HepG2 (cell line): ENCODE measurements around the gene METAP1D. TPM values are rescaled to one million over a fixed set of nuclear protein-coding genes. Genes with fewer than 3 reads are reported as not detected.
A peak's percentile ranks its signal among the peaks of the same experiment; 100 is the strongest.

Source experiments
- FOXP1 ChIP-seq, 2 experiments: fragments of 450-650 bp in 1 of 2; IDR thresholded peaks; 2 replicates each; pipeline ENCODE4 v1.6.1; 2017 to 2018; ENCODE audit warnings: antibody characterized with exemption in 1 of 2
- GATA4 ChIP-seq: sonication (generic); IDR thresholded peaks from 2 replicates; pipeline ENCODE4 v1.6.1; 2016; ENCODE audit warnings: antibody characterized with exemption, low read depth, borderline replicate concordance
- PAX8 ChIP-seq: sonication (generic); formaldehyde crosslinking; IDR thresholded peaks from 2 replicates; pipeline ENCODE4 v1.8.0; 2022; ENCODE audit warnings: mild to moderate bottlenecking, missing genetic modification reagents, borderline replicate concordance
- ZBTB21 ChIP-seq: sonication (generic); formaldehyde crosslinking; IDR thresholded peaks from 2 replicates; pipeline ENCODE4 v1.4.0; 2020; ENCODE audit warnings: missing genetic modification reagents
- ZNF101 ChIP-seq: sonication (generic); formaldehyde crosslinking; IDR thresholded peaks from 2 replicates; pipeline ENCODE4 v1.4.0; 2020; ENCODE audit warnings: mild to moderate bottlenecking, low read depth, missing genetic modification reagents, borderline replicate concordance
- ZNF460 ChIP-seq: sonication (generic); formaldehyde crosslinking; IDR thresholded peaks from 2 replicates; pipeline ENCODE4 v1.5.1; 2020; ENCODE audit warnings: missing genetic modification reagents, mild to moderate bottlenecking, borderline replicate concordance
- ZNF609 ChIP-seq: sonication (generic); formaldehyde crosslinking; IDR thresholded peaks from 2 replicates; pipeline ENCODE4 v1.4.0; 2020; ENCODE audit warnings: mild to moderate bottlenecking, missing genetic modification reagents, borderline replicate concordance
- ZNF775 ChIP-seq: sonication (generic); formaldehyde crosslinking; IDR thresholded peaks from 2 replicates; pipeline ENCODE4 v1.4.0; 2020; ENCODE audit warnings: missing genetic modification reagents, mild to moderate bottlenecking, moderate library complexity, borderline replicate concordance
- ZNF781 ChIP-seq: sonication (generic); formaldehyde crosslinking; IDR thresholded peaks from 2 replicates; pipeline ENCODE4 v1.5.1; 2020; ENCODE audit warnings: borderline replicate concordance, mild to moderate bottlenecking, missing genetic modification reagents; ENCODE audit errors: not compliant biosample characterization
- ZSCAN31 ChIP-seq: sonication (generic); formaldehyde crosslinking; IDR thresholded peaks from 2 replicates; pipeline ENCODE4 v1.5.0; 2020; ENCODE audit warnings: low read depth, mild to moderate bottlenecking, missing genetic modification reagents
- polyA plus RNA-seq, 8 experiments: library from polyadenylated mRNA; depleted of rRNA in 3 of 8; stranded (reverse) in 7 of 8; unstranded in 1 of 8; fragments of >200 nt; fragmentation: Illumina TruSeq in 4 of 8; extraction: Trizol in 4 of 8; gene quantifications; 2 replicates each; pipeline versions ENCODE4 v1.2.1 to v1.2.3, GENCODE V29; 2011 to 2016; ENCODE audit warnings: low read depth in 4 of 8, missing spikeins in 1 of 8, mixed read lengths in 1 of 8; ENCODE audit not compliant: insufficient read depth in 1 of 8
- total RNA-seq, 5 experiments: library from RNA; depleted of rRNA; stranded (reverse); fragments of >200 nt; fragmentation: Illumina TruSeq; extraction: Trizol; gene quantifications; 2 replicates each; pipeline ENCODE4 v1.2.3, GENCODE V29; 2016; ENCODE audit warnings: low read depth in 1 of 5
- TF ChIP-seq, protein P1 (sequence below): sonication (generic); formaldehyde crosslinking; IDR thresholded peaks from 2 replicates; pipeline ENCODE4 v1.4.0; 2020; ENCODE audit warnings: missing genetic modification reagents
- TF ChIP-seq, protein P2 (sequence below): sonication (generic); formaldehyde crosslinking; conservative IDR thresholded peaks from 2 replicates; pipeline ENCODE4 v1.4.0; 2020; ENCODE audit warnings: missing genetic modification reagents
- TF ChIP-seq, protein P3 (sequence below): sonication (generic); formaldehyde crosslinking; IDR thresholded peaks from 2 replicates; pipeline ENCODE4 v1.4.0; 2020; ENCODE audit warnings: low read depth, mild to moderate bottlenecking, missing genetic modification reagents
- TF ChIP-seq, protein P4 (sequence below): sonication (generic); formaldehyde crosslinking; IDR thresholded peaks from 2 replicates; pipeline ENCODE4 v1.9.0; 2022; ENCODE audit warnings: low read depth, missing genetic modification reagents

METAP1D gene
- total and polyA plus RNA-seq, 2 of the 13 experiments (the other 11 are each of a cell fraction or from before 2014, with no cell fraction given) = 14.7 to 21.6 TPM

DNA sequence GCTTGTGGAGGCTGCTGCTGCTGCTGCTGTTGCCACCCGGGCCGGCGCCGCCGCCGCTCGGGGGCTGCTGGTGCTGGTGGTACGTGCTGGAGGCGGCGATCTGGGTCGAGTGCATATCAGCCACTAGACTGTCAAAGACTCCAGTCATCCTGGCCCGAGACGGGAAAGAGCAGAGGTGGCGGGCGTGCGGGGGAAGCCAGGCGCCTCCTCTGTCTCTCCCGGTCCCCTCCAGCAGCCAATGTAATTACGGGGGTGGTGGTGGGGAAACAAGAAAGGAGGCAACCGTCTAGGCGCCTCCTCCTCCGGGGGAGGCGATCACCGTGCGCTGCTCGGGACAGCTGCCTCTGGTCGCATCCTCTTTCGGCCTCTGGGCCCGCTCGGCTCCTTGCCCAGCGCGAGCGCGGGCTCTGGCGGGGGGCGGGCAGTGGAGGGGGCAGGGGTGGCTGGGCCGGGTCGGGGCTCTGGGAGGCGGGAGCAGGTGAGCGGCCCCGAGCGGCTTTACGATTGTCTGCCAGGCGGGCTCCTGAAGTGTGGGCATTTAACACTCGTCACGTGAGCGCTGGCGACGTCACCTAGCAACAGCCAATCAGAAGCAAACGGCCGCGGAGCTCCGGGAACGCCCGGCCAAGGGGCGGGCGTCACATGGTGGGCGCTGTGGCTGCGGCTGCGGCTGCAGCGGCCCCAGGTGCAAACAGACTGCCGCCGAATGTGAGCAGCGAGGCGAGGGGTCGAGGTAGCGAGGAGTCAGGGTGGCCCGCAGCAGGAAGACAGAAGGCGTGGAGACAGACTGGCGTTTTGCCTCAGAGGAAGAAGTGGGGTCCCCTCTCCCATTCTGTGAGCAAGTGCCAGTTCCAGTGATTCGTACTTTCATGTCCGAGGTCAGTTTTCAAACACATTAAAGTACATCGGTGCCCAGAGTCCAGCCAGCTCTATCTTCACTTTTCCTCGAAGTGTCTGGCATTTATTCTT, 102.9 kb downstream of the METAP1D start, which contains the start of gene DLX2 (continued):
- TF ChIP-seq ZBTB21 (CRISPR knock-in tag) (no peak), GATA4 (no peak), ZNF609 (CRISPR knock-in tag) (no peak), FOXP1 (IDR thresholded peaks at IDR 0.05) (no peak), FOXP1 (CRISPR knock-in tag; IDR thresholded peaks at IDR 0.05) (no peak), ZSCAN31 (CRISPR knock-in tag) (peak; percentile 85), ZNF101 (no peak), ZNF775 (CRISPR knock-in tag) (no peak), ZNF460 (CRISPR knock-in tag) (no peak), PAX8 (CRISPR knock-in tag) (no peak), ZNF781 (peak; percentile 78)
- TF ChIP-seq, protein P1, sequence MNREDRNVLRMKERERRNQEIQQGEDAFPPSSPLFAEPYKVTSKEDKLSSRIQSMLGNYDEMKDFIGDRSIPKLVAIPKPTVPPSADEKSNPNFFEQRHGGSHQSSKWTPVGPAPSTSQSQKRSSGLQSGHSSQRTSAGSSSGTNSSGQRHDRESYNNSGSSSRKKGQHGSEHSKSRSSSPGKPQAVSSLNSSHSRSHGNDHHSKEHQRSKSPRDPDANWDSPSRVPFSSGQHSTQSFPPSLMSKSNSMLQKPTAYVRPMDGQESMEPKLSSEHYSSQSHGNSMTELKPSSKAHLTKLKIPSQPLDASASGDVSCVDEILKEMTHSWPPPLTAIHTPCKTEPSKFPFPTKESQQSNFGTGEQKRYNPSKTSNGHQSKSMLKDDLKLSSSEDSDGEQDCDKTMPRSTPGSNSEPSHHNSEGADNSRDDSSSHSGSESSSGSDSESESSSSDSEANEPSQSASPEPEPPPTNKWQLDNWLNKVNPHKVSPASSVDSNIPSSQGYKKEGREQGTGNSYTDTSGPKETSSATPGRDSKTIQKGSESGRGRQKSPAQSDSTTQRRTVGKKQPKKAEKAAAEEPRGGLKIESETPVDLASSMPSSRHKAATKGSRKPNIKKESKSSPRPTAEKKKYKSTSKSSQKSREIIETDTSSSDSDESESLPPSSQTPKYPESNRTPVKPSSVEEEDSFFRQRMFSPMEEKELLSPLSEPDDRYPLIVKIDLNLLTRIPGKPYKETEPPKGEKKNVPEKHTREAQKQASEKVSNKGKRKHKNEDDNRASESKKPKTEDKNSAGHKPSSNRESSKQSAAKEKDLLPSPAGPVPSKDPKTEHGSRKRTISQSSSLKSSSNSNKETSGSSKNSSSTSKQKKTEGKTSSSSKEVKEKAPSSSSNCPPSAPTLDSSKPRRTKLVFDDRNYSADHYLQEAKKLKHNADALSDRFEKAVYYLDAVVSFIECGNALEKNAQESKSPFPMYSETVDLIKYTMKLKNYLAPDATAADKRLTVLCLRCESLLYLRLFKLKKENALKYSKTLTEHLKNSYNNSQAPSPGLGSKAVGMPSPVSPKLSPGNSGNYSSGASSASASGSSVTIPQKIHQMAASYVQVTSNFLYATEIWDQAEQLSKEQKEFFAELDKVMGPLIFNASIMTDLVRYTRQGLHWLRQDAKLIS = no peak
- TF ChIP-seq, protein P2, sequence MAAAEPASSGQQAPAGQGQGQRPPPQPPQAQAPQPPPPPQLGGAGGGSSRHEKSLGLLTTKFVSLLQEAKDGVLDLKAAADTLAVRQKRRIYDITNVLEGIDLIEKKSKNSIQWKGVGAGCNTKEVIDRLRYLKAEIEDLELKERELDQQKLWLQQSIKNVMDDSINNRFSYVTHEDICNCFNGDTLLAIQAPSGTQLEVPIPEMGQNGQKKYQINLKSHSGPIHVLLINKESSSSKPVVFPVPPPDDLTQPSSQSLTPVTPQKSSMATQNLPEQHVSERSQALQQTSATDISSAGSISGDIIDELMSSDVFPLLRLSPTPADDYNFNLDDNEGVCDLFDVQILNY (CRISPR knock-in tag) = 0 out of 2 replicates have a peak, but pooled peaks have one; percentile 7
- TF ChIP-seq, protein P3, sequence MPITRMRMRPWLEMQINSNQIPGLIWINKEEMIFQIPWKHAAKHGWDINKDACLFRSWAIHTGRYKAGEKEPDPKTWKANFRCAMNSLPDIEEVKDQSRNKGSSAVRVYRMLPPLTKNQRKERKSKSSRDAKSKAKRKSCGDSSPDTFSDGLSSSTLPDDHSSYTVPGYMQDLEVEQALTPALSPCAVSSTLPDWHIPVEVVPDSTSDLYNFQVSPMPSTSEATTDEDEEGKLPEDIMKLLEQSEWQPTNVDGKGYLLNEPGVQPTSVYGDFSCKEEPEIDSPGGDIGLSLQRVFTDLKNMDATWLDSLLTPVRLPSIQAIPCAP (CRISPR knock-in tag) = no peak
- TF ChIP-seq, protein P4, sequence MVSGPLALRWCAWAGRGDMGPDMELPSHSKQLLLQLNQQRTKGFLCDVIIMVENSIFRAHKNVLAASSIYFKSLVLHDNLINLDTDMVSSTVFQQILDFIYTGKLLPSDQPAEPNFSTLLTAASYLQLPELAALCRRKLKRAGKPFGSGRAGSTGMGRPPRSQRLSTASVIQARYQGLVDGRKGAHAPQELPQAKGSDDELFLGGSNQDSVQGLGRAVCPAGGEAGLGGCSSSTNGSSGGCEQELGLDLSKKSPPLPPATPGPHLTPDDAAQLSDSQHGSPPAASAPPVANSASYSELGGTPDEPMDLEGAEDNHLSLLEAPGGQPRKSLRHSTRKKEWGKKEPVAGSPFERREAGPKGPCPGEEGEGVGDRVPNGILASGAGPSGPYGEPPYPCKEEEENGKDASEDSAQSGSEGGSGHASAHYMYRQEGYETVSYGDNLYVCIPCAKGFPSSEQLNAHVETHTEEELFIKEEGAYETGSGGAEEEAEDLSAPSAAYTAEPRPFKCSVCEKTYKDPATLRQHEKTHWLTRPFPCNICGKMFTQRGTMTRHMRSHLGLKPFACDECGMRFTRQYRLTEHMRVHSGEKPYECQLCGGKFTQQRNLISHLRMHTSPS = no peak
